Suprapubic skin (tissue), 4 donors: ENCODE results near the gene PHGDH. TPM values are rescaled to one million over a fixed set of nuclear protein-coding genes. Genes with fewer than 3 reads are reported as not detected.

Experiments used
- DNase-seq, 2 donors: peaks; one replicate each; pipeline ENCODE4 v3.0.0-alpha.2; 2019; ENCODE audit warnings: low spot score in 2 of 2
- H3K27ac ChIP-seq: fragments of 200-600 bp; sonication (generic); one replicate; pipeline ENCODE4 v1.5.1; 2019
- H3K27me3 ChIP-seq: fragments of 200-600 bp; sonication (generic); one replicate; pipeline ENCODE4 v1.5.1; 2019
- H3K36me3 ChIP-seq: fragments of 200-600 bp; sonication (generic); one replicate; pipeline ENCODE4 v1.5.1; 2019
- H3K4me1 ChIP-seq: fragments of 200-600 bp; sonication (generic); one replicate; pipeline ENCODE4 v1.5.1; 2019
- H3K4me3 ChIP-seq: fragments of 200-600 bp; sonication (generic); one replicate; pipeline ENCODE4 v1.5.1; 2019; ENCODE audit warnings: mild to moderate bottlenecking
- H3K9me3 ChIP-seq: fragments of 200-600 bp; sonication (generic); one replicate; pipeline ENCODE4 v1.5.1; 2019
- CTCF ChIP-seq, 2 donors: fragments of 200-600 bp in 1 of 2; fragments of 450-650 bp in 1 of 2; sonication (generic) in 1 of 2; IDR thresholded peaks; one replicate each; pipeline ENCODE4 v1.5.1; 2016 to 2019; ENCODE audit warnings: antibody characterized with exemption in 2 of 2, mild to moderate bottlenecking in 1 of 2, moderate library complexity in 1 of 2
- EP300 ChIP-seq: sonication (generic); formaldehyde crosslinking; IDR thresholded peaks from one replicate; pipeline ENCODE4 v1.6.1; 2017; ENCODE audit warnings: antibody characterized with exemption
- POLR2A ChIP-seq, 2 donors: fragments of 450-650 bp; IDR thresholded peaks; one replicate each; pipeline ENCODE4 v1.6.1; 2017; ENCODE audit warnings: antibody characterized with exemption in 2 of 2, mild to moderate bottlenecking in 2 of 2, moderate library complexity in 2 of 2
- POLR2AphosphoS5 ChIP-seq, 3 donors: sonication (generic); formaldehyde crosslinking; IDR thresholded peaks; one replicate each; pipeline ENCODE4 v1.6.1; 2017; ENCODE audit warnings: antibody characterized with exemption in 3 of 3
- WGBS: methylation state at CpG from one replicate; pipeline ENCODE4 v1.1.5; 2018; 5-methylcytosine and 5-hydroxymethylcytosine counted together
- total RNA-seq, 4 donors: library from RNA; depleted of rRNA; stranded (reverse); fragments of >200 nt; gene quantifications; one replicate each; pipeline ENCODE4 v1.1.0, GENCODE V29; 2016

The PHGDH gene
- total RNA-seq, 4 donors from 2014 or later = 81.3 to 130 (median 100.0) TPM

- no peak overlapping the region for H3K4me3 ChIP-seq
- no peaks in the 10 kb centered on the region for H3K27me3 ChIP-seq
- peaks cover 61% of the 10 kb centered on the region for H3K36me3 ChIP-seq
- WGBS = 52% methylated on average over 1 of the region's 1 CpG
- H3K9me3 ChIP-seq = no peaks in the 10 kb centered on the region
- no peak for DNase-seq
- no peak overlapping the region for H3K27ac ChIP-seq
- TF ChIP-seq POLR2AphosphoS5 (IDR thresholded peaks at IDR 0.05) = no peak
- TF ChIP-seq EP300 = no peak
- no peak for TF ChIP-seq CTCF (IDR thresholded peaks at IDR 0.05)
- no peak for TF ChIP-seq POLR2A (IDR thresholded peaks at IDR 0.05)
- no peaks in the 10 kb centered on the region for H3K4me1 ChIP-seq
These were observed 16.3 kb downstream of the PHGDH start for GRCh38 chr1:119727991-119728390.

- H3K9me3 ChIP-seq = no peaks in the 10 kb centered on the region
- H3K4me1 ChIP-seq = no peaks in the 10 kb centered on the region
- TF ChIP-seq POLR2A (IDR thresholded peaks at IDR 0.05) (no peak), EP300 (no peak), POLR2AphosphoS5 (IDR thresholded peaks at IDR 0.05) (no peak), CTCF (IDR thresholded peaks at IDR 0.05) (no peak)
- no peak overlapping the region for H3K27ac ChIP-seq
- DNase-seq = no peak
- no peak overlapping the region for H3K4me3 ChIP-seq
- no peaks in the 10 kb centered on the region for H3K27me3 ChIP-seq
- peaks cover 52% of the 10 kb centered on the region for H3K36me3 ChIP-seq
These were observed 17.3 kb downstream of the PHGDH start for GRCh38 chr1:119729044-119729443.

DNA sequence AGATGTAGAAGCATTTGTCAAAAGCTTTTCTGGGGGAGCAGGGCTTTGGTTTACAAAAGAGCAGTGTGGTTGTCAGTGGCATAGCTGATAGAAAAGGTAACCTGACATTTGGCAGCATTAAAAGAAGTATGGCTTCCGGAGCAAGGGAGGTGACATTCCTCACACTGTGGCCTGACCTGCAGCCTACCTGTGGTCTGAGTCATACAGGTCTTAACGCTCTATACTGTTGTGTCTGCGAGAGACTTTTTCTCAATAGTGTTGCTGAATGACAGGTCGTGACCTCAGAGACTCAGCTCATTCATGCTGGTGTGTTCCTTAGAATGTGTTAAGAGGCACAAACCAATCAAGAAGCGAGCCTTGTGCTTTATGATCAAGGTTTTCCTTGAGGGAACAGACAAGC is 19.3 kb downstream of the PHGDH start:
- Histone ChIP-seq H3K27me3 (no peaks in the 10 kb centered on the region), H3K4me3 (no peak overlapping the region), H3K9me3 (no peaks in the 10 kb centered on the region), H3K27ac (no peak overlapping the region), H3K4me1 (no peaks in the 10 kb centered on the region), H3K36me3 (peaks cover 56% of the 10 kb centered on the region)
- no peak for TF ChIP-seq POLR2AphosphoS5 (IDR thresholded peaks at IDR 0.05)
- TF ChIP-seq CTCF (IDR thresholded peaks at IDR 0.05) = no peak
- DNase-seq = no peak
- 88% methylated on average over 5 of the region's 5 CpGs for WGBS

DNA sequence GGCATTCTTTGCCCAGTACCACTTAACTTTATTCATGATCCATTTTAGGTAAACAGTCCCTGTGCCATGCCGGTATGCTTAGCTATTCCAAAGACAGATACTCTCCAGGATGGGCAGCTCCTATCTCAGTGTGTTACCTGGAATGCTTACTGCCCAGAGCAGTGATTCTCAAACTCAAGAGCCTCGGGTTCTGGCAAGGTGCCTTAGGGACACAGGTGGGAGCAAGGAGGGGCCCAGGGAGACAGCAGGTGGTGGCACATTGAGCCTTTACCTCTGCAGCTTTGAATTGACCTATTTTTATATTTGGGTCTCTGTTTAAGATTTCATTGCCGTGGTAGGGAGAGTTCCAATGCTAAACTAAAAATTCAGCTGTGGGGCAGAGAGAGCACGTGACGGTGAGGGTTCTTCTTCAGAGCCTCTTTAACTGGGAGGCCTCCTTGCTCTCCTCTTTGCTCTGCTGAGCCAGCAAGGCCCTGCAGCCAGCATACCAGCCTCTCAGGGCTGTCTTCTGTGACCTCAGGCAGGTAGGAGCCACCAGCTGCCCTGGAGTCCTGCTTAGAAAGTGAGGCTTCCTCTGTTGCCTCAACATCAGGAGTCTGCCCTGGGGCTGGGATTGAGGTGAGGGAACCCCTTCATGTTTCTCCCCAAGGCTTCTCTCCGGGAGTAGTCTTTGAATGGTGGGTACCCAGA is 20.2 kb downstream of the PHGDH start:
- Histone ChIP-seq H3K36me3 (peaks cover 53% of the 10 kb centered on the region), H3K27ac (no peak overlapping the region), H3K4me3 (no peak overlapping the region), H3K27me3 (no peaks in the 10 kb centered on the region), H3K9me3 (no peaks in the 10 kb centered on the region), H3K4me1 (peaks cover 2% of the 10 kb centered on the region)
- TF ChIP-seq CTCF (IDR thresholded peaks at IDR 0.05) (no peak), EP300 (no peak), POLR2AphosphoS5 (IDR thresholded peaks at IDR 0.05) (no peak), POLR2A (IDR thresholded peaks at IDR 0.05) (no peak)
- WGBS = 87% methylated on average over 6 of the region's 6 CpGs
- DNase-seq = no peak

- Histone ChIP-seq H3K4me1 (peaks cover 9% of the 10 kb centered on the region), H3K36me3 (peaks cover 55% of the 10 kb centered on the region), H3K27me3 (no peaks in the 10 kb centered on the region), H3K27ac (no peak overlapping the region), H3K4me3 (no peak overlapping the region), H3K9me3 (no peaks in the 10 kb centered on the region)
- WGBS = 79% methylated on average over 11 of the region's 11 CpGs
- TF ChIP-seq POLR2AphosphoS5 (IDR thresholded peaks at IDR 0.05) = no peak
- TF ChIP-seq CTCF (IDR thresholded peaks at IDR 0.05) = no peak
- no peak for TF ChIP-seq EP300
- no peak for TF ChIP-seq POLR2A (IDR thresholded peaks at IDR 0.05)
- no peak for DNase-seq
These were observed 20.9 kb downstream of the PHGDH start for GRCh38 chr1:119732465-119733168.
